Effector memory CD8-positive, alpha-beta T cell (primary cell): ENCODE data around the gene IL1RAPL1.

ENCODE experiments used
- ATAC-seq: fragments of 150-1000 bp; cut with Tn5 transposase; replicated peaks from 2 replicates; pipeline ENCODE4 v1.10.0; 2021; ENCODE audit warnings: mild to moderate bottlenecking, moderate library complexity
- DNase-seq, 3 experiments: peaks; one replicate each; pipeline ENCODE4 v3.0.0; 2021
- H3K27ac Mint-ChIP-seq, 2 donors: one replicate each; pipeline ENCODE4 v1.8.0; 2022; ENCODE audit warnings: mild to moderate bottlenecking in 2 of 2, mixed read lengths in 2 of 2, moderate library complexity in 2 of 2
- H3K27me3 Mint-ChIP-seq, 2 donors: one replicate each; pipeline ENCODE4 v1.8.0; 2022; ENCODE audit warnings: mixed read lengths in 2 of 2
- H3K36me3 Mint-ChIP-seq: one replicate; pipeline ENCODE4 v1.8.0; 2022; ENCODE audit warnings: mild to moderate bottlenecking, moderate library complexity, mixed read lengths; ENCODE audit not compliant: insufficient read depth
- H3K4me1 Mint-ChIP-seq, 2 donors: one replicate each; pipeline ENCODE4 v1.8.0; 2022; ENCODE audit warnings: low read depth in 2 of 2, mixed read lengths in 2 of 2
- H3K4me3 Mint-ChIP-seq, 2 donors: one replicate each; pipeline ENCODE4 v1.8.0; 2022; ENCODE audit warnings: mild to moderate bottlenecking in 2 of 2, mixed read lengths in 2 of 2, moderate library complexity in 2 of 2
- H3K9me3 Mint-ChIP-seq, 2 donors: one replicate each; pipeline ENCODE4 v1.8.0; 2022; ENCODE audit warnings: mixed read lengths in 2 of 2

IL1RAPL1 gene

GRCh38 chrX:29434939-29435338 lies 847.7 kb downstream of the IL1RAPL1 start:
- H3K4me3 Mint-ChIP-seq, result no peak overlapping the region
- ATAC-seq (no peak), DNase-seq (no peak)
- no peaks in the 10 kb centered on the region for H3K27me3 Mint-ChIP-seq
- peaks cover 2% of the 10 kb centered on the region for H3K36me3 Mint-ChIP-seq
- peaks cover 0 to 2% of the 10 kb centered on the region in 2 donors for H3K9me3 Mint-ChIP-seq
- no peaks in the 10 kb centered on the region for H3K4me1 Mint-ChIP-seq
- no peak overlapping the region for H3K27ac Mint-ChIP-seq

GRCh38 chrX:29435396-29435795 lies 848.1 kb downstream of the IL1RAPL1 start:
- Mint-ChIP-seq H3K27me3 (no peaks in the 10 kb centered on the region), H3K9me3 (peaks cover 0 to 2% of the 10 kb centered on the region in 2 donors)
- ATAC-seq, result no peak

GRCh38 chrX:29447867-29448266 lies 860.6 kb downstream of the IL1RAPL1 start:
- Mint-ChIP-seq H3K9me3 (peaks cover 0 to 3% of the 10 kb centered on the region in 2 donors), H3K27me3 (no peaks in the 10 kb centered on the region), H3K4me1 (no peaks in the 10 kb centered on the region), H3K36me3 (no peaks in the 10 kb centered on the region), H3K27ac (no peak overlapping the region), H3K4me3 (no peak overlapping the region)
- no peak for DNase-seq
- no peak for ATAC-seq

More at GRCh38 chrX:29435396-29435795, 848.1 kb downstream of the IL1RAPL1 start:
- Mint-ChIP-seq H3K4me1 (no peaks in the 10 kb centered on the region), H3K36me3 (no peaks in the 10 kb centered on the region), H3K4me3 (no peak overlapping the region), H3K27ac (no peak overlapping the region)
- no peak for DNase-seq

- ATAC-seq (no peak), DNase-seq (no peak)
- Mint-ChIP-seq H3K27ac (no peak overlapping the region), H3K36me3 (no peaks in the 10 kb centered on the region), H3K4me3 (no peak overlapping the region), H3K27me3 (no peaks in the 10 kb centered on the region), H3K9me3 (peaks cover 3 to 8% of the 10 kb centered on the region in 2 donors), H3K4me1 (no peaks in the 10 kb centered on the region)
Observed at GRCh38 chrX:29453333-29453732, 866.1 kb downstream of the IL1RAPL1 start.

GRCh38 chrX:29455702-29456101 lies 868.5 kb downstream of the IL1RAPL1 start:
- no peaks in the 10 kb centered on the region for H3K36me3 Mint-ChIP-seq

GRCh38 chrX:29461039-29461438 lies 873.8 kb downstream of the IL1RAPL1 start:
- no peaks in the 10 kb centered on the region for H3K36me3 Mint-ChIP-seq
- DNase-seq (no peak), ATAC-seq (no peak)
- H3K4me1 Mint-ChIP-seq, result no peaks in the 10 kb centered on the region
- H3K27ac Mint-ChIP-seq, result no peak overlapping the region
- no peak overlapping the region for H3K4me3 Mint-ChIP-seq
- no peaks in the 10 kb centered on the region for H3K9me3 Mint-ChIP-seq
- H3K27me3 Mint-ChIP-seq, result no peaks in the 10 kb centered on the region

More at GRCh38 chrX:29455702-29456101, 868.5 kb downstream of the IL1RAPL1 start:
- H3K27ac Mint-ChIP-seq, result no peak overlapping the region
- ATAC-seq (no peak), DNase-seq (no peak)
- H3K27me3 Mint-ChIP-seq, result no peaks in the 10 kb centered on the region
- H3K9me3 Mint-ChIP-seq, result peaks cover 2 to 8% of the 10 kb centered on the region in 2 donors
- H3K4me1 Mint-ChIP-seq, result no peaks in the 10 kb centered on the region
- no peak overlapping the region for H3K4me3 Mint-ChIP-seq

- DNase-seq, result no peak
- no peaks in the 10 kb centered on the region for H3K27me3 Mint-ChIP-seq
- no peak overlapping the region for H3K4me3 Mint-ChIP-seq
- no peaks in the 10 kb centered on the region for H3K36me3 Mint-ChIP-seq
- no peak overlapping the region for H3K27ac Mint-ChIP-seq
- H3K4me1 Mint-ChIP-seq, result no peaks in the 10 kb centered on the region
- H3K9me3 Mint-ChIP-seq, result peaks cover 0 to 3% of the 10 kb centered on the region in 2 donors
- ATAC-seq, result no peak
Observed at GRCh38 chrX:29466456-29466855, 879.2 kb downstream of the IL1RAPL1 start.

- no peaks in the 10 kb centered on the region for H3K36me3 Mint-ChIP-seq
- ATAC-seq (no peak), DNase-seq (no peak)
- H3K27me3 Mint-ChIP-seq, result no peaks in the 10 kb centered on the region
- H3K27ac Mint-ChIP-seq, result no peak overlapping the region
- H3K4me3 Mint-ChIP-seq, result no peak overlapping the region
- H3K4me1 Mint-ChIP-seq, result no peaks in the 10 kb centered on the region
- H3K9me3 Mint-ChIP-seq, result peaks cover 0 to 3% of the 10 kb centered on the region in 2 donors
Observed at GRCh38 chrX:29468911-29469494, 881.8 kb downstream of the IL1RAPL1 start.

GRCh38 chrX:29470030-29470429 lies 882.8 kb downstream of the IL1RAPL1 start:
- no peak for ATAC-seq
- no peaks in the 10 kb centered on the region for H3K36me3 Mint-ChIP-seq
- H3K27me3 Mint-ChIP-seq, result no peaks in the 10 kb centered on the region
- peaks cover 0 to 3% of the 10 kb centered on the region in 2 donors for H3K9me3 Mint-ChIP-seq
- no peaks in the 10 kb centered on the region for H3K4me1 Mint-ChIP-seq
- H3K27ac Mint-ChIP-seq, result no peak overlapping the region
- no peak for DNase-seq
- H3K4me3 Mint-ChIP-seq, result no peak overlapping the region

- Mint-ChIP-seq H3K4me3 (no peak overlapping the region), H3K27me3 (no peaks in the 10 kb centered on the region)
Observed at GRCh38 chrX:29471829-29472228, 884.6 kb downstream of the IL1RAPL1 start.

GRCh38 chrX:29477878-29478277 lies 890.6 kb downstream of the IL1RAPL1 start:
- Mint-ChIP-seq H3K36me3 (no peaks in the 10 kb centered on the region), H3K27ac (no peak overlapping the region), H3K27me3 (no peaks in the 10 kb centered on the region), H3K4me1 (no peaks in the 10 kb centered on the region), H3K4me3 (no peak overlapping the region), H3K9me3 (peaks cover 0 to 10% of the 10 kb centered on the region in 2 donors)
- no peak for ATAC-seq
- no peak for DNase-seq

More at GRCh38 chrX:29471829-29472228, 884.6 kb downstream of the IL1RAPL1 start:
- no peak for ATAC-seq
- DNase-seq, result no peak
- peaks cover 0 to 3% of the 10 kb centered on the region in 2 donors for H3K9me3 Mint-ChIP-seq
- no peaks in the 10 kb centered on the region for H3K36me3 Mint-ChIP-seq
- H3K4me1 Mint-ChIP-seq, result no peaks in the 10 kb centered on the region
- H3K27ac Mint-ChIP-seq, result no peak overlapping the region

GRCh38 chrX:29478336-29479069 lies 891.3 kb downstream of the IL1RAPL1 start:
- no peak overlapping the region for H3K4me3 Mint-ChIP-seq
- no peaks in the 10 kb centered on the region for H3K36me3 Mint-ChIP-seq
- no peak for DNase-seq
- no peaks in the 10 kb centered on the region for H3K27me3 Mint-ChIP-seq
- peaks cover 0 to 10% of the 10 kb centered on the region in 2 donors for H3K9me3 Mint-ChIP-seq
- no peak for ATAC-seq
- no peak overlapping the region for H3K27ac Mint-ChIP-seq
- no peaks in the 10 kb centered on the region for H3K4me1 Mint-ChIP-seq

- peaks cover 0 to 5% of the 10 kb centered on the region in 2 donors for H3K9me3 Mint-ChIP-seq
- H3K27ac Mint-ChIP-seq, result no peak overlapping the region
- no peak for DNase-seq
- H3K4me3 Mint-ChIP-seq, result no peak overlapping the region
- H3K4me1 Mint-ChIP-seq, result no peaks in the 10 kb centered on the region
- H3K27me3 Mint-ChIP-seq, result no peaks in the 10 kb centered on the region
- no peak for ATAC-seq
- no peaks in the 10 kb centered on the region for H3K36me3 Mint-ChIP-seq
Observed at GRCh38 chrX:29487214-29487613, 900.0 kb downstream of the IL1RAPL1 start.

GRCh38 chrX:29487714-29488113 lies 900.5 kb downstream of the IL1RAPL1 start:
- Mint-ChIP-seq H3K4me1 (no peaks in the 10 kb centered on the region), H3K27me3 (no peaks in the 10 kb centered on the region)
- no peak for ATAC-seq

More at GRCh38 chrX:29487714-29488113, 900.5 kb downstream of the IL1RAPL1 start:
- Mint-ChIP-seq H3K9me3 (peaks cover 0 to 5% of the 10 kb centered on the region in 2 donors), H3K4me3 (no peak overlapping the region), H3K36me3 (no peaks in the 10 kb centered on the region), H3K27ac (no peak overlapping the region)
- no peak for DNase-seq
